ENCODE results near the gene TBC1D22A. TPM values are rescaled to one million over a fixed set of nuclear protein-coding genes. Genes with fewer than 3 reads are reported as not detected.

TBC1D22A gene
- total RNA-seq, 2 donors from 2014 or later: 11.5 to 15.4 TPM

GRCh38 chr22:46972256-46972655 lies 209.8 kb downstream of the TBC1D22A start:
- no peak for DNase-seq (ENCODE audit: low spot score)
- H3K27ac ChIP-seq: peak overlapping the region in 1 of 2 donors; percentile 37

GRCh38 chr22:46972901-46973831 lies 210.7 kb downstream of the TBC1D22A start:
- Histone ChIP-seq H3K27ac (no peak overlapping the region), H3K36me3 (peaks cover 8% of the 10 kb centered on the region), H3K4me3 (no peak overlapping the region), H3K9me3 (no peaks in the 10 kb centered on the region), H3K27me3 (no peaks in the 10 kb centered on the region), H3K4me1 (peaks cover 0 to 24% of the 10 kb centered on the region in 2 donors)
- no peak for DNase-seq (ENCODE audit: low spot score)
- TF ChIP-seq, protein P1, sequence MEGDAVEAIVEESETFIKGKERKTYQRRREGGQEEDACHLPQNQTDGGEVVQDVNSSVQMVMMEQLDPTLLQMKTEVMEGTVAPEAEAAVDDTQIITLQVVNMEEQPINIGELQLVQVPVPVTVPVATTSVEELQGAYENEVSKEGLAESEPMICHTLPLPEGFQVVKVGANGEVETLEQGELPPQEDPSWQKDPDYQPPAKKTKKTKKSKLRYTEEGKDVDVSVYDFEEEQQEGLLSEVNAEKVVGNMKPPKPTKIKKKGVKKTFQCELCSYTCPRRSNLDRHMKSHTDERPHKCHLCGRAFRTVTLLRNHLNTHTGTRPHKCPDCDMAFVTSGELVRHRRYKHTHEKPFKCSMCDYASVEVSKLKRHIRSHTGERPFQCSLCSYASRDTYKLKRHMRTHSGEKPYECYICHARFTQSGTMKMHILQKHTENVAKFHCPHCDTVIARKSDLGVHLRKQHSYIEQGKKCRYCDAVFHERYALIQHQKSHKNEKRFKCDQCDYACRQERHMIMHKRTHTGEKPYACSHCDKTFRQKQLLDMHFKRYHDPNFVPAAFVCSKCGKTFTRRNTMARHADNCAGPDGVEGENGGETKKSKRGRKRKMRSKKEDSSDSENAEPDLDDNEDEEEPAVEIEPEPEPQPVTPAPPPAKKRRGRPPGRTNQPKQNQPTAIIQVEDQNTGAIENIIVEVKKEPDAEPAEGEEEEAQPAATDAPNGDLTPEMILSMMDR (IDR thresholded peaks at IDR 0.05): no peak

More at GRCh38 chr22:46972256-46972655, 209.8 kb downstream of the TBC1D22A start:
- Histone ChIP-seq H3K4me1 (peaks cover 0 to 24% of the 10 kb centered on the region in 2 donors), H3K36me3 (peaks cover 8% of the 10 kb centered on the region), H3K4me3 (no peak overlapping the region), H3K27me3 (no peaks in the 10 kb centered on the region), H3K9me3 (no peaks in the 10 kb centered on the region)
- TF ChIP-seq, protein P1 (IDR thresholded peaks at IDR 0.05): no peak

GRCh38 chr22:46974077-46974476 lies 211.6 kb downstream of the TBC1D22A start:
- Histone ChIP-seq H3K4me3 (no peak overlapping the region), H3K27ac (no peak overlapping the region), H3K36me3 (peaks cover 8% of the 10 kb centered on the region), H3K9me3 (no peaks in the 10 kb centered on the region), H3K4me1 (peaks cover 0 to 24% of the 10 kb centered on the region in 2 donors), H3K27me3 (no peaks in the 10 kb centered on the region)
- no peak for DNase-seq (ENCODE audit: low spot score)
- TF ChIP-seq, protein P1 (IDR thresholded peaks at IDR 0.05): no peak

DNA sequence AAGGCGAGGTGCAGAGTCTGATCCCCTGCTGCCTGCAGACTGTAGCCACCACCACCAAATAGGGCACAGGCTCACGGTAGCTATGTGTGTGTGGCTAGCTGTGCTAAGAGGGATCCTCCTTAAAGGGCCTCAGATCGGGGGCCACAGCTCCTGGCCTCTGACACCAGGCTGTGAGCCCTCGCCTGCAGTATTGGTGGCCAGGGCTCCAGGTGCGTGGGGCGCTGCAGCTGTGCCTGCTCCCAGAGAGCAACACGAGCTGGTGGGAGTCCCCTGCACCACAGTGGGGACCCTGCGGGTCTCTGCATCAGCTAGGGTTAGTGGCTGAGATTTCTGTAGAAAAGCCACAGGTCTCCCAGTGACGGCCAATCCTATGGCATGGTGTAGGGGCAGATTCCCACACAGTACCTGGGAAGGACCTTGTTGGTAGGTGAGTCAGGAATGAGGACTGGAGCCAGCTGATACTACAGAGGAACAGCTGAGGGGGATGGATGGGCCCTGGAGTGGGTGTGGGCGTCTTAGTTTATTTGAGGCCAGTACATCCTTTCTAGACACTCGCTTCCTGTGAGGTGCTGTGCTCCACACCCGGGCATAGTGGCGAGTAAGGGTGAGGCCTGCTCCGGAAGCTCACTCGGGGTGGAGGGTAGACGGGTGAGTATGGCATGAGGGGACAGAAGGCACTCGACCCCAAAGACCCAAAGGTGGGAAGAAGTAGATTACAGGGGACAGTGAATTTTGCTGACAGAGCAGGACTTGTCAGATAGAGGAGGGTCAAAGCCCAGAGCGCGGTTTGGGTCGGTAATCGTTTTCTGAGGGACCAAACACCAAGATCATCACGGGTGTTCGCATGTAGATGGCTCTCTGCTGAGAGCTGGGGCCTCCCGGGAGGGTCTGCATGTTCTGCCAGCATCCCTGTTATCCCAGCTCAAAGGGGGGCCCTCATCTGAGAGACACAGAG lies 212.5 kb downstream of the TBC1D22A start:
- Histone ChIP-seq H3K9me3 (no peaks in the 10 kb centered on the region), H3K4me3 (no peak overlapping the region), H3K36me3 (peaks cover 8% of the 10 kb centered on the region), H3K27me3 (no peaks in the 10 kb centered on the region), H3K27ac (no peak overlapping the region), H3K4me1 (peaks cover 0 to 24% of the 10 kb centered on the region in 2 donors)
- TF ChIP-seq, protein P1 (IDR thresholded peaks at IDR 0.05): no peak
- no peak for DNase-seq (ENCODE audit: low spot score)

GRCh38 chr22:46976143-46976542 lies 213.7 kb downstream of the TBC1D22A start:
- H3K36me3 ChIP-seq: peaks cover 8% of the 10 kb centered on the region

More at GRCh38 chr22:46976143-46976542, 213.7 kb downstream of the TBC1D22A start:
- peaks cover 0 to 15% of the 10 kb centered on the region in 2 donors for H3K4me1 ChIP-seq
- no peak overlapping the region for H3K27ac ChIP-seq
- TF ChIP-seq, protein P1 (IDR thresholded peaks at IDR 0.05): no peak
- no peaks in the 10 kb centered on the region for H3K27me3 ChIP-seq
- H3K4me3 ChIP-seq: no peak overlapping the region
- H3K9me3 ChIP-seq: no peaks in the 10 kb centered on the region
- DNase-seq (ENCODE audit: low spot score): no peak

All from right atrium auricular region (tissue), 2 donors.